ENCODE data around the gene SH3RF3.

SH3RF3 gene

GRCh38 chr2:109430329-109430636 is 301.3 kb downstream of the SH3RF3 start:
- no peak overlapping the region for H3K27ac ChIP-seq
- H3K4me2 ChIP-seq (ENCODE audit: low read length) = no peak overlapping the region
- no peaks in the 10 kb centered on the region for H3K27me3 ChIP-seq (ENCODE audit: control insufficient read depth, insufficient read depth, low read length)
- no peak overlapping the region for H3K9ac ChIP-seq
- H3K79me2 ChIP-seq = no peaks in the 10 kb centered on the region
- TF ChIP-seq CTCF (IDR thresholded peaks at IDR 0.05) = no peak
- no peak overlapping the region for H2AFZ ChIP-seq
- H3K36me3 ChIP-seq (ENCODE audit: control insufficient read depth, insufficient read depth, low read length) = no peaks in the 10 kb centered on the region
- H3K4me1 ChIP-seq = no peaks in the 10 kb centered on the region
- H3K4me3 ChIP-seq (ENCODE audit: low read depth, low read length) = no peak overlapping the region
- H3K9me3 ChIP-seq (ENCODE audit: control insufficient read depth, low read length) = no peaks in the 10 kb centered on the region

- H3K27ac ChIP-seq = no peak overlapping the region
These were observed 303.4 kb downstream of the SH3RF3 start for GRCh38 chr2:109432421-109432820.

GRCh38 chr2:109433486-109433885 is 304.5 kb downstream of the SH3RF3 start:
- H3K4me3 ChIP-seq (ENCODE audit: low read depth, low read length) = no peak overlapping the region
- H3K4me2 ChIP-seq (ENCODE audit: low read length) = no peak overlapping the region
- no peaks in the 10 kb centered on the region for H3K36me3 ChIP-seq (ENCODE audit: control insufficient read depth, insufficient read depth, low read length)
- H3K27me3 ChIP-seq (ENCODE audit: control insufficient read depth, insufficient read depth, low read length) = no peaks in the 10 kb centered on the region
- no peaks in the 10 kb centered on the region for H3K4me1 ChIP-seq
- H2AFZ ChIP-seq = no peak overlapping the region
- TF ChIP-seq CTCF (IDR thresholded peaks at IDR 0.05) = no peak
- H3K9ac ChIP-seq = no peak overlapping the region
- H3K79me2 ChIP-seq = no peaks in the 10 kb centered on the region
- no peak overlapping the region for H3K27ac ChIP-seq
- H3K9me3 ChIP-seq (ENCODE audit: control insufficient read depth, low read length) = no peaks in the 10 kb centered on the region

More at GRCh38 chr2:109432421-109432820, 303.4 kb downstream of the SH3RF3 start:
- H3K36me3 ChIP-seq (ENCODE audit: control insufficient read depth, insufficient read depth, low read length) = no peaks in the 10 kb centered on the region
- no peaks in the 10 kb centered on the region for H3K79me2 ChIP-seq
- H3K4me2 ChIP-seq (ENCODE audit: low read length) = no peak overlapping the region
- no peak overlapping the region for H3K4me3 ChIP-seq (ENCODE audit: low read depth, low read length)
- H3K27me3 ChIP-seq (ENCODE audit: control insufficient read depth, insufficient read depth, low read length) = no peaks in the 10 kb centered on the region
- no peak overlapping the region for H3K9ac ChIP-seq
- TF ChIP-seq CTCF (IDR thresholded peaks at IDR 0.05) = no peak
- no peaks in the 10 kb centered on the region for H3K4me1 ChIP-seq
- no peaks in the 10 kb centered on the region for H3K9me3 ChIP-seq (ENCODE audit: control insufficient read depth, low read length)
- no peak overlapping the region for H2AFZ ChIP-seq

GRCh38 chr2:109433926-109434325 is 304.9 kb downstream of the SH3RF3 start:
- Histone ChIP-seq H3K27me3 (ENCODE audit: control insufficient read depth, insufficient read depth, low read length) (no peaks in the 10 kb centered on the region), H3K79me2 (no peaks in the 10 kb centered on the region), H3K27ac (no peak overlapping the region), H3K9ac (no peak overlapping the region), H3K4me2 (ENCODE audit: low read length) (no peak overlapping the region), H3K4me3 (ENCODE audit: low read depth, low read length) (no peak overlapping the region), H3K4me1 (no peaks in the 10 kb centered on the region), H3K9me3 (ENCODE audit: control insufficient read depth, low read length) (no peaks in the 10 kb centered on the region), H3K36me3 (ENCODE audit: control insufficient read depth, insufficient read depth, low read length) (no peaks in the 10 kb centered on the region), H2AFZ (no peak overlapping the region)
- TF ChIP-seq CTCF (IDR thresholded peaks at IDR 0.05) = no peak

- no peak overlapping the region for H3K4me2 ChIP-seq (ENCODE audit: low read length)
- H3K4me3 ChIP-seq (ENCODE audit: low read depth, low read length) = no peak overlapping the region
- no peaks in the 10 kb centered on the region for H3K36me3 ChIP-seq (ENCODE audit: control insufficient read depth, insufficient read depth, low read length)
- H3K9ac ChIP-seq = no peak overlapping the region
- H3K27ac ChIP-seq = no peak overlapping the region
- H3K9me3 ChIP-seq (ENCODE audit: control insufficient read depth, low read length) = no peaks in the 10 kb centered on the region
- TF ChIP-seq CTCF (IDR thresholded peaks at IDR 0.05) = no peak
- H3K79me2 ChIP-seq = no peaks in the 10 kb centered on the region
- H2AFZ ChIP-seq = no peak overlapping the region
- no peaks in the 10 kb centered on the region for H3K27me3 ChIP-seq (ENCODE audit: control insufficient read depth, insufficient read depth, low read length)
- no peaks in the 10 kb centered on the region for H3K4me1 ChIP-seq
These were observed 305.3 kb downstream of the SH3RF3 start for GRCh38 chr2:109434351-109434750.
